ENCODE results near the gene RHBG. TPM values are rescaled to one million over a fixed set of nuclear protein-coding genes. Genes with fewer than 3 reads are reported as not detected.

The RHBG gene
- total RNA-seq, 4 donors from 2014 or later: 7.4 to 14.8 (median 8.1) TPM

DNA sequence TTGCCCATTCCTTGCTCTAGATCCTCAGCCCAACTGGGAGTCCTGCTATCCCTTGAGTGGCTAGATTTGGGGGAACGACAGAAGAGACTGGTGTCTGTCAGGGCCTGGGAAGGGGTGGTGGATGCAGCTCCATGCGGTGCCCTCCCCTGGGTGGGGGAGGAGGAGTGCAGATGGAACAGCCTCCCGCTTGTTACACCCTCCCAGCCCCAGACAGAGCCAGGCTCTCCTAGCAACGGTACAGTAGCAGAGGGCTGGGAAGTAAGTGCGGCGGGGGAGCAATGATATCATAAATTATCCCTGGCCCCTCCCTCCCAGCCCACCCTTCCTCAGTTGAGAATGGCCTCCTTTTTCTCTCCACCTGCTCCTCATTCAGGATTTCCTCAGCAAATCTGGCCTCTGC is 37.2 kb downstream of the RHBG start:
- Histone ChIP-seq H3K4me1 (no peaks in the 10 kb centered on the region), H3K9me3 (no peaks in the 10 kb centered on the region), H3K4me3 (no peak overlapping the region), H3K36me3 (no peaks in the 10 kb centered on the region), H3K27me3 (peaks cover 89% of the 10 kb centered on the region), H3K27ac (no peak overlapping the region)
- WGBS: 48% methylated on average over 5 of the region's 6 CpGs
- DNase-seq (ENCODE audit: low spot score in 2 of 2): no peak
- TF ChIP-seq POLR2A (IDR thresholded peaks at IDR 0.05): no peak
- TF ChIP-seq, protein P1, sequence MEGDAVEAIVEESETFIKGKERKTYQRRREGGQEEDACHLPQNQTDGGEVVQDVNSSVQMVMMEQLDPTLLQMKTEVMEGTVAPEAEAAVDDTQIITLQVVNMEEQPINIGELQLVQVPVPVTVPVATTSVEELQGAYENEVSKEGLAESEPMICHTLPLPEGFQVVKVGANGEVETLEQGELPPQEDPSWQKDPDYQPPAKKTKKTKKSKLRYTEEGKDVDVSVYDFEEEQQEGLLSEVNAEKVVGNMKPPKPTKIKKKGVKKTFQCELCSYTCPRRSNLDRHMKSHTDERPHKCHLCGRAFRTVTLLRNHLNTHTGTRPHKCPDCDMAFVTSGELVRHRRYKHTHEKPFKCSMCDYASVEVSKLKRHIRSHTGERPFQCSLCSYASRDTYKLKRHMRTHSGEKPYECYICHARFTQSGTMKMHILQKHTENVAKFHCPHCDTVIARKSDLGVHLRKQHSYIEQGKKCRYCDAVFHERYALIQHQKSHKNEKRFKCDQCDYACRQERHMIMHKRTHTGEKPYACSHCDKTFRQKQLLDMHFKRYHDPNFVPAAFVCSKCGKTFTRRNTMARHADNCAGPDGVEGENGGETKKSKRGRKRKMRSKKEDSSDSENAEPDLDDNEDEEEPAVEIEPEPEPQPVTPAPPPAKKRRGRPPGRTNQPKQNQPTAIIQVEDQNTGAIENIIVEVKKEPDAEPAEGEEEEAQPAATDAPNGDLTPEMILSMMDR (IDR thresholded peaks at IDR 0.05): no peak
- TF ChIP-seq POLR2AphosphoS5 (IDR thresholded peaks at IDR 0.05): no peak
- TF ChIP-seq EP300 (IDR thresholded peaks at IDR 0.05): no peak

GRCh38 chr1:156407344-156407743 is 38.3 kb downstream of the RHBG start:
- Histone ChIP-seq H3K4me1 (no peaks in the 10 kb centered on the region), H3K27ac (no peak overlapping the region), H3K9me3 (no peaks in the 10 kb centered on the region), H3K27me3 (peaks cover 84% of the 10 kb centered on the region), H3K36me3 (no peaks in the 10 kb centered on the region), H3K4me3 (no peak overlapping the region)
- 73% methylated on average over 5 of the region's 6 CpGs for WGBS
- TF ChIP-seq, protein P1 (IDR thresholded peaks at IDR 0.05): no peak
- TF ChIP-seq EP300 (IDR thresholded peaks at IDR 0.05): no peak
- TF ChIP-seq POLR2A (IDR thresholded peaks at IDR 0.05): no peak
- no peak for DNase-seq (ENCODE audit: low spot score in 2 of 2)

GRCh38 chr1:156407760-156408159 is 38.7 kb downstream of the RHBG start:
- H3K4me1 ChIP-seq: no peaks in the 10 kb centered on the region
- H3K36me3 ChIP-seq: no peaks in the 10 kb centered on the region
- WGBS: 77% methylated on average over 10 of the region's 10 CpGs
- H3K27me3 ChIP-seq: peaks cover 84% of the 10 kb centered on the region
- no peaks in the 10 kb centered on the region for H3K9me3 ChIP-seq
- TF ChIP-seq EP300 (IDR thresholded peaks at IDR 0.05): no peak
- no peak for TF ChIP-seq POLR2AphosphoS5 (IDR thresholded peaks at IDR 0.05)
- TF ChIP-seq, protein P1 (IDR thresholded peaks at IDR 0.05): no peak
- TF ChIP-seq POLR2A (IDR thresholded peaks at IDR 0.05): no peak
- no peak overlapping the region for H3K4me3 ChIP-seq
- H3K27ac ChIP-seq: no peak overlapping the region
- DNase-seq (ENCODE audit: low spot score in 2 of 2): no peak

DNA sequence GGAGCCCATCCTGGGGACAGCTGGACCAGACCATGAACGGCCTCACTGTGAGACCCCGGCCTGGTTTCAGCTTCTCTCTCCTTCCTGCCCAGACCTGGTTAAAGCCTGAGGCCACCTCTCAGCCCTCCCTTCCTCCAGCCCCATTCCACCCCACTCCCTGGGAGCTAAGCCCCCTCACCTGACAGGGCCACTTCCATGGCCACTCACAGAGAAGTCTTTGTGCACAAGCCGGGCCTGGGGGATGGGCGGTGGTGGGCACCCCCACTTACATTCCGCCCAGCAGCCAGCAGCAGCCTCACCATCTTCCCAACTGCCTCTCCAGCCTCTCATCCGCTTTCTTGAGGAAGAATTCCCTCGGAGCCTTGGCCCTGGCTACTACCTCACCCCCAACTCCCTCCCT is 40.4 kb downstream of the RHBG start:
- TF ChIP-seq POLR2AphosphoS5 (IDR thresholded peaks at IDR 0.05) (no peak), EP300 (IDR thresholded peaks at IDR 0.05) (no peak), POLR2A (IDR thresholded peaks at IDR 0.05) (no peak)
- TF ChIP-seq, protein P1 (IDR thresholded peaks at IDR 0.05): no peak
- no peak overlapping the region for H3K4me3 ChIP-seq
- no peaks in the 10 kb centered on the region for H3K4me1 ChIP-seq
- H3K36me3 ChIP-seq: no peaks in the 10 kb centered on the region
- 88% methylated on average over 7 of the region's 7 CpGs for WGBS
- DNase-seq (ENCODE audit: low spot score in 2 of 2): no peak
- no peak overlapping the region for H3K27ac ChIP-seq
- H3K9me3 ChIP-seq: no peaks in the 10 kb centered on the region
- H3K27me3 ChIP-seq: peaks cover 85% of the 10 kb centered on the region

GRCh38 chr1:156410238-156410637 is 41.2 kb downstream of the RHBG start:
- Histone ChIP-seq H3K4me3 (no peak overlapping the region), H3K4me1 (no peaks in the 10 kb centered on the region), H3K27ac (no peak overlapping the region), H3K9me3 (no peaks in the 10 kb centered on the region), H3K27me3 (peaks cover 83% of the 10 kb centered on the region), H3K36me3 (no peaks in the 10 kb centered on the region)
- no peak for DNase-seq (ENCODE audit: low spot score in 2 of 2)
- TF ChIP-seq POLR2A (IDR thresholded peaks at IDR 0.05): no peak
- no peak for TF ChIP-seq POLR2AphosphoS5 (IDR thresholded peaks at IDR 0.05)
- WGBS: 78% methylated on average over 4 of the region's 4 CpGs

DNA sequence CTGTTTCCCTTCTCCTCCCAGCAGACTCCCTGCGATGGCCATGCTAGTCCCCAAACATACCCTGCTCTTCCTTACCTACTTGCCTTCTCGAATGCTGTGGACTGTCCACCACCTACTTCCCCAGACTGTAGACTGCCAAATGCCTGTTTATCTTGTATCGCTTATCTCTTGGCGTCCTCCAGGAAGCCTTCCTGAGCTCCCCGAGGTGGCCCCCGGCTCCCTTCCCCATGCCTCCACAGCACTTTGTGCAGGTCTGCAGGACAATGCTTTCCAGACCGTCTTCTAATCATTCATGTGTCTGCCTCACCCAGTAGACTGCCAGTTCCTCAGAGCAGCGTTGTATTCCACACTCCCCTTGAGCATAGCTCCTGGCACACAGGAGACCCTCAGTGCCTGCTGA is 41.7 kb downstream of the RHBG start:
- DNase-seq (ENCODE audit: low spot score in 2 of 2): no peak
- no peak for TF ChIP-seq POLR2AphosphoS5 (IDR thresholded peaks at IDR 0.05)
- TF ChIP-seq, protein P1 (IDR thresholded peaks at IDR 0.05): no peak
- no peak for TF ChIP-seq POLR2A (IDR thresholded peaks at IDR 0.05)
- TF ChIP-seq EP300 (IDR thresholded peaks at IDR 0.05): no peak
- no peak overlapping the region for H3K4me3 ChIP-seq
- H3K36me3 ChIP-seq: no peaks in the 10 kb centered on the region
- H3K27ac ChIP-seq: no peak overlapping the region
- peaks cover 83% of the 10 kb centered on the region for H3K27me3 ChIP-seq
- no peaks in the 10 kb centered on the region for H3K9me3 ChIP-seq
- 83% methylated on average over 8 of the region's 8 CpGs for whole genome bisulfite sequencing
- H3K4me1 ChIP-seq: no peaks in the 10 kb centered on the region

Data from suprapubic skin (tissue), 4 donors.